GM20431 (cell line): Measurements from ENCODE around the gene SEL1L3.

Experiments
- in situ Hi-C: fragments of 300-500 bp; cut with MseI, MboI; formaldehyde crosslinking; loops from one replicate; pipeline ENCODE4 v1.15.0; 2020; ENCODE audit warnings: low sequenced_read_pairs; ENCODE audit not compliant: unreplicated experiment

The SEL1L3 gene

GRCh38 chr4:25703731-25704388 lies 158.9 kb downstream of the SEL1L3 start:
- in situ Hi-C loops, result no loop called here

- in situ Hi-C loops, result no loop called here
Measured at GRCh38 chr4:25702848-25703247, 159.9 kb downstream of the SEL1L3 start.

GRCh38 chr4:25700661-25701060 lies 162.1 kb downstream of the SEL1L3 start:
- in situ Hi-C loops, result no loop called here

GRCh38 chr4:25697516-25697915 lies 165.3 kb downstream of the SEL1L3 start:
- in situ Hi-C loops, result no loop called here
